22Rv1 (cell line): ENCODE measurements around the gene ATP10A.

Experiments
- ZFX ChIP-seq: fragments of 450-650 bp; IDR thresholded peaks from 2 replicates; pipeline ENCODE4 v1.6.1; 2017; ENCODE audit warnings: antibody characterized with exemption, borderline replicate concordance
- TF ChIP-seq, protein P1 (sequence below): fragments of 450-650 bp; IDR thresholded peaks from 2 replicates; pipeline ENCODE4 v1.5.1; 2017; ENCODE audit warnings: mild to moderate bottlenecking

DNA sequence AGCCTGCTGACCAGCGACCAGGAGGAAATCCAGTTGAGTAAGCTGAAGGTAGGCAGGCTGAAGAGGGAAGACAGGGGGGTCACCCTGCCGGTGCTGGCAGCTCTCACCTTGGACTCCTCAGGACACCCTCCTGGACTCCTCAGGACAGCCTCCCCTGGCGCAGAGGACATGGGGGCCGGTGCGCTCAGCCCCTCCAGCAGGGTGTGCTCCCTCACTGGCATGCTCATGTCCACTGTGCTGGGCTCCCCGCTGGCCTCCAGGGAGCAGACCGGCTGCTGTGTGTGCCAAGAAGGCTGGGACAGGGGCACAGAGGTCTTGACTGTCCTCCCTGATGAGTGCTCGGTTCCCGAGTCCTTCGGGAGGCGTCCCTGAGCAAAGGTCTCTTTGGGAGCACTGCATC, 183.6 kb downstream of the ATP10A start:
- TF ChIP-seq, protein P1, sequence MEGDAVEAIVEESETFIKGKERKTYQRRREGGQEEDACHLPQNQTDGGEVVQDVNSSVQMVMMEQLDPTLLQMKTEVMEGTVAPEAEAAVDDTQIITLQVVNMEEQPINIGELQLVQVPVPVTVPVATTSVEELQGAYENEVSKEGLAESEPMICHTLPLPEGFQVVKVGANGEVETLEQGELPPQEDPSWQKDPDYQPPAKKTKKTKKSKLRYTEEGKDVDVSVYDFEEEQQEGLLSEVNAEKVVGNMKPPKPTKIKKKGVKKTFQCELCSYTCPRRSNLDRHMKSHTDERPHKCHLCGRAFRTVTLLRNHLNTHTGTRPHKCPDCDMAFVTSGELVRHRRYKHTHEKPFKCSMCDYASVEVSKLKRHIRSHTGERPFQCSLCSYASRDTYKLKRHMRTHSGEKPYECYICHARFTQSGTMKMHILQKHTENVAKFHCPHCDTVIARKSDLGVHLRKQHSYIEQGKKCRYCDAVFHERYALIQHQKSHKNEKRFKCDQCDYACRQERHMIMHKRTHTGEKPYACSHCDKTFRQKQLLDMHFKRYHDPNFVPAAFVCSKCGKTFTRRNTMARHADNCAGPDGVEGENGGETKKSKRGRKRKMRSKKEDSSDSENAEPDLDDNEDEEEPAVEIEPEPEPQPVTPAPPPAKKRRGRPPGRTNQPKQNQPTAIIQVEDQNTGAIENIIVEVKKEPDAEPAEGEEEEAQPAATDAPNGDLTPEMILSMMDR = no peak
- TF ChIP-seq ZFX = no peak
